GM12878 (cell line): Measurements from ENCODE around the gene FBLIM1. TPM values are rescaled to one million over a fixed set of nuclear protein-coding genes. Genes with fewer than 3 reads are reported as not detected.

ENCODE experiments used
- ATAC-seq: fragments of 200-7000 bp; cut with Tn5 transposase; 3 replicates; pipeline ENCODE4 v1.9.1; 2020; ENCODE audit warnings: mild to moderate bottlenecking, moderate library complexity
- BruUV-seq: library from RNA; stranded (reverse); fragments of 400-500 nt; replicated peaks from 2 replicates; lab custom pipeline; 2021; lab: Mats Ljungman, UMichigan
- CTCF ChIA-PET: fragments of 300-600 bp; sonication (Branson Sonifier 250); formaldehyde crosslinking; extraction: SDS; loops from one replicate; lab custom pipeline; 2021; ENCODE audit warnings: inconsistent platforms; lab: Yijun Ruan, JAX
- POLR2A ChIA-PET: fragments of 350-600 bp; formaldehyde crosslinking; extraction: SDS; loops from one replicate; lab custom pipeline; 2021; ENCODE audit warnings: inconsistent platforms; lab: Charles Lee
- RAD21 ChIA-PET: fragments of 300-600 bp; sonication (Branson Sonifier 250); formaldehyde crosslinking; loops from one replicate; lab custom pipeline; 2023; ENCODE audit warnings: antibody characterized with exemption; ENCODE audit not compliant: unreplicated experiment; lab: Charles Lee
- SMC1A ChIA-PET: fragments of 300-600 bp; sonication (Branson Sonifier 250); formaldehyde crosslinking; loops from one replicate; lab custom pipeline; 2023; ENCODE audit not compliant: unreplicated experiment, uncharacterized antibody; lab: Charles Lee
- DNase-seq: peaks from one replicate; pipeline ENCODE4 v3.0.0-alpha.2; 2011; ENCODE audit warnings: low read depth, low spot score
- FAIRE-seq: peaks from 3 replicates; lab custom pipeline; 2011; peaks lifted over from hg19 to GRCh38; lab: Jason Lieb, UNC
- H2AFZ ChIP-seq: 2 replicates; pipeline ENCODE4 v1.6.0; 2011; ENCODE audit warnings: low read depth, low read length, control low read depth; ENCODE audit not compliant: control insufficient read depth
- H3K27ac ChIP-seq: 2 replicates; pipeline ENCODE4 v1.5.1; 2011; ENCODE audit warnings: control low read depth; ENCODE audit not compliant: control insufficient read depth, insufficient read depth
- H3K27me3 ChIP-seq, 2 experiments: replicated peaks in 1 of 2; 2 replicates each; pipeline versions ENCODE4 v1.6.0 to v1.6.1; 2011; ENCODE audit warnings: low read length in 1 of 2; ENCODE audit not compliant: control insufficient read depth in 2 of 2, insufficient read depth in 2 of 2
- H3K36me3 ChIP-seq, 2 experiments: 2 replicates each; pipeline ENCODE4 v1.5.1; 2011; ENCODE audit warnings: low read length in 1 of 2; ENCODE audit not compliant: control insufficient read depth in 2 of 2, insufficient read depth in 2 of 2
- H3K4me1 ChIP-seq: 2 replicates; pipeline ENCODE4 v1.6.1; 2011; ENCODE audit warnings: mild to moderate bottlenecking, low read length, moderate library complexity, mixed read lengths; ENCODE audit not compliant: control insufficient read depth, insufficient read depth
- H3K4me2 ChIP-seq: 2 replicates; pipeline ENCODE4 v1.6.0; 2011; ENCODE audit warnings: control low read depth; ENCODE audit not compliant: control insufficient read depth, insufficient read depth
- H3K4me3 ChIP-seq: fragments of 200-600 bp; sonication (generic); 2 replicates; pipeline ENCODE4 v1.5.1; 2016
- H3K79me2 ChIP-seq: 2 replicates; pipeline ENCODE4 v1.6.0; 2011; ENCODE audit warnings: low read length; ENCODE audit not compliant: control insufficient read depth, insufficient read depth
- H3K9ac ChIP-seq: 2 replicates; pipeline ENCODE4 v1.8.0; 2011; ENCODE audit warnings: low read length, control low read depth, mixed read lengths; ENCODE audit not compliant: control insufficient read depth, insufficient read depth
- H3K9me3 ChIP-seq: replicated peaks from 3 replicates; pipeline ENCODE4 v1.5.1; 2011; ENCODE audit warnings: mild to moderate bottlenecking, low read length; ENCODE audit not compliant: control insufficient read depth, insufficient read depth
- H4K20me1 ChIP-seq: 2 replicates; pipeline ENCODE4 v1.6.0; 2011; ENCODE audit not compliant: control insufficient read depth, insufficient read depth
- CBFB ChIP-seq: IDR thresholded peaks from 2 replicates; pipeline ENCODE4 v1.6.1; 2016; ENCODE audit warnings: antibody characterized with exemption, low read depth
- CHD4 ChIP-seq: fragments of 200-600 bp; sonication (generic); IDR thresholded peaks from 2 replicates; pipeline ENCODE4 v1.6.1; 2016; ENCODE audit warnings: mild to moderate bottlenecking
- CREB1 ChIP-seq: IDR thresholded peaks from 2 replicates; pipeline ENCODE4 v1.6.1; 2012; ENCODE audit warnings: low read depth, mild to moderate bottlenecking, inconsistent platforms
- IKZF1 ChIP-seq: fragments of 450-650 bp; conservative IDR thresholded peaks from 2 replicates; pipeline ENCODE4 v1.6.1; 2017; ENCODE audit warnings: antibody characterized with exemption, mild to moderate bottlenecking
- KDM1A ChIP-seq: fragments of 200-600 bp; sonication (generic); IDR thresholded peaks from 2 replicates; pipeline ENCODE4 v1.6.1; 2016; ENCODE audit warnings: borderline replicate concordance
- MEF2A ChIP-seq: IDR thresholded peaks from 2 replicates; pipeline ENCODE4 v1.6.1; 2011; ENCODE audit warnings: low read depth, mild to moderate bottlenecking, low read length, moderate library complexity; ENCODE audit not compliant: insufficient read depth
- RB1 ChIP-seq: fragments of 450-650 bp; formaldehyde crosslinking; IDR thresholded peaks from 2 replicates; pipeline ENCODE4 v1.6.1; 2017; ENCODE audit warnings: mild to moderate bottlenecking, borderline replicate concordance
- RUNX3 ChIP-seq: IDR thresholded peaks from 2 replicates; pipeline ENCODE4 v1.6.1; 2012; ENCODE audit warnings: low read length, inconsistent platforms
- SPI1 ChIP-seq: IDR thresholded peaks from 2 replicates; pipeline ENCODE4 v1.6.1; 2011; ENCODE audit warnings: low read depth, mild to moderate bottlenecking, low read length, moderate library complexity, borderline replicate concordance; ENCODE audit not compliant: insufficient read depth
- TARDBP ChIP-seq: IDR thresholded peaks from 2 replicates; pipeline ENCODE4 v1.6.1; 2016; ENCODE audit warnings: borderline replicate concordance
- TBL1XR1 ChIP-seq: IDR thresholded peaks from 2 replicates; pipeline ENCODE4 v1.6.1; 2012; ENCODE audit warnings: low read depth, low read length, improper control_type of control experiment
- WGBS: methylation state at CpG from one replicate; pipeline ENCODE4 v1.1.6; 2016; ENCODE audit warnings: low lambda C conversion rate; ENCODE audit not compliant: insufficient replicate concordance, insufficient coverage; ENCODE audit errors: missing lambda C conversion rate; 5-methylcytosine and 5-hydroxymethylcytosine counted together
- in situ Hi-C: fragments of 300-500 bp; cut with MboI; formaldehyde crosslinking; loops from 9 replicates; pipeline ENCODE4 v1.14.3; 2018; ENCODE audit warnings: mixed read lengths
- intact Hi-C: fragments of 100-400 bp; cut with micrococcal nuclease; formaldehyde crosslinking; loops from one replicate; pipeline ENCODE4 v1.14.2; 2022; ENCODE audit not compliant: unreplicated experiment
- polyA plus RNA-seq, 11 experiments: library from polyadenylated mRNA; depleted of rRNA in 4 of 11; unstranded in 6 of 11; stranded (reverse) in 5 of 11; fragments of >200 nt; fragmentation: Nextera tagmentation in 4 of 11; fragmentation: Illumina TruSeq in 1 of 11; extraction: Ambion mirVana in 4 of 11; extraction: Trizol in 1 of 11; gene quantifications; 1 replicate in 1 of 11; 2 replicates in 10 of 11; pipeline versions ENCODE4 v1.2.1 to v1.2.3, GENCODE V29; 2011 to 2016; ENCODE audit warnings: inconsistent platforms in 2 of 11, missing spikeins in 2 of 11, low read depth in 1 of 11
- total RNA-seq, 4 experiments: library from RNA; depleted of rRNA in 3 of 4; stranded (reverse); fragments of >200 nt in 3 of 4; fragmentation: Illumina TruSeq in 1 of 4; extraction: Trizol in 1 of 4; gene quantifications; 2 replicates each; pipeline versions ENCODE4 v1.2.1 to v1.2.3, GENCODE V29; 2013 to 2021
- TF ChIP-seq, protein P1 (sequence below): IDR thresholded peaks from 2 replicates; pipeline ENCODE4 v1.6.1; 2012; ENCODE audit warnings: low read depth, low read length, improper control_type of control experiment

The FBLIM1 gene
- total and polyA plus RNA-seq, 10 of the 15 experiments (the other 5 are each of a cell fraction or from before 2014, with no cell fraction given), result 0.03 to 0.13 TPM; not detected in 8

DNA sequence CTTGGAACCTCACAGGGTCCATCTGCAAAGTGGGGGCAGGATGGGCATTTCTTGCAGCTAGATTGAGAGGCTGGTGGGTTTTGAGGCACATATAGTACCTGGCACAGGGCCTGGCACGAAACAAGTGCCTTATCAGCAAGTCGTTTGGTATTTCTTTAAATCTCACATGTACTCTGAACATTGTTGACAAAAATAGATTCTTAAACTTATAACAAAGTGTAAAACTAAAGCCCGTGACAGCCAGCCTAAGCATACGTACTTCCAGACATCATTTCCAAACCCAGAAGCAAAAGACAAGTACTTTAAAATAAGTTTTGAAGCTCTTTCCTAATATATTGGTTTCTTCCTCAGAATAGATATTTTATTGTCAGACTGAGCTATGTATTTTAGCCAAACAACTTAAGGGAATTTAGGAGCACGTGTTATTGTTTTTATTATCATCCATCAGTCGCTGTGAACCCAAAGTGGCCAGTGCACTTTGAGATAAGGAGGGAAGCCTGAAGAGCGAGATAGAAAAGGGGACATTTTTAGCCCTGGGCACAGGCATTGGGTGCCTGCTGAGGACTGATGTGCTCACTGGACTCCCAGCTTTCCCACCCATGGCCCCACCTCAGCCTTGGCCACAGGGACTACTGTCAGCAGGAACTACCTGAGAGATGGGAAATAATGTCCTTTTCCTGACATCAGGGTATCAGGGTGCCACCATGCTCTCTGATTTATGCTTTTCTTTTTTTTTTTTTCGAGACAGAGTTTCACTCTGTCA lies 3.0 kb downstream of the FBLIM1 start (continued):
- no peak for TF ChIP-seq IKZF1
- no peak for TF ChIP-seq CBFB
- no peak for TF ChIP-seq CHD4
- no peak for TF ChIP-seq KDM1A

- RAD21 ChIA-PET, result no interaction called here
- no peaks in the 10 kb centered on the region for H3K4me1 ChIP-seq
- ATAC-seq (no peak), FAIRE-seq (no peak), DNase-seq (no peak)
- intact Hi-C loops (no loop called here), in situ Hi-C loops (no loop called here)
- POLR2A ChIA-PET, result no interaction called here
- H3K27me3 ChIP-seq, result peaks cover 5 to 10% of the 10 kb centered on the region in 2 experiments; a peak in 3 of 4 replicates
- no peaks in the 10 kb centered on the region for H3K9me3 ChIP-seq
- H4K20me1 ChIP-seq, result no peaks in the 10 kb centered on the region
- H2AFZ ChIP-seq, result no peak overlapping the region
- H3K36me3 ChIP-seq, result no peaks in the 10 kb centered on the region
- no peak overlapping the region for H3K4me3 ChIP-seq
- no TSS peak for BruUV-seq
- H3K9ac ChIP-seq, result no peak overlapping the region
- no peaks in the 10 kb centered on the region for H3K79me2 ChIP-seq
- 23% methylated on average over 10 of the region's 10 CpGs for whole genome bisulfite sequencing
- H3K4me2 ChIP-seq, result no peak overlapping the region
- SMC1A ChIA-PET, result no interaction called here
- H3K27ac ChIP-seq, result no peak overlapping the region
- CTCF ChIA-PET, result interaction anchor here (0.8 kb wide), 1 partner anchor 245 kb away, joined by 3 read pairs; no protein-coding TSS in a partner anchor
- TF ChIP-seq RUNX3 (no peak), CREB1 (no peak), MEF2A (no peak), CHD4 (no peak), TARDBP (no peak), TBL1XR1 (no peak), RB1 (no peak), SPI1 (no peak)
- TF ChIP-seq, protein P1, sequence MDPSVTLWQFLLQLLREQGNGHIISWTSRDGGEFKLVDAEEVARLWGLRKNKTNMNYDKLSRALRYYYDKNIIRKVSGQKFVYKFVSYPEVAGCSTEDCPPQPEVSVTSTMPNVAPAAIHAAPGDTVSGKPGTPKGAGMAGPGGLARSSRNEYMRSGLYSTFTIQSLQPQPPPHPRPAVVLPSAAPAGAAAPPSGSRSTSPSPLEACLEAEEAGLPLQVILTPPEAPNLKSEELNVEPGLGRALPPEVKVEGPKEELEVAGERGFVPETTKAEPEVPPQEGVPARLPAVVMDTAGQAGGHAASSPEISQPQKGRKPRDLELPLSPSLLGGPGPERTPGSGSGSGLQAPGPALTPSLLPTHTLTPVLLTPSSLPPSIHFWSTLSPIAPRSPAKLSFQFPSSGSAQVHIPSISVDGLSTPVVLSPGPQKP, result no peak
Observed at GRCh38 chr1:15762546-15762945, 4.0 kb downstream of the FBLIM1 start.
